K562 (cell line): ENCODE results near the gene ZBTB16. TPM values are rescaled to one million over a fixed set of nuclear protein-coding genes. Genes with fewer than 3 reads are reported as not detected.

Experiments
- CREB1 ChIP-seq, 2 experiments: sonication (generic) in 1 of 2; formaldehyde crosslinking in 1 of 2; IDR thresholded peaks; 2 replicates each; pipeline versions ENCODE4 v1.6.1 to v1.8.0; 2012 to 2022; ENCODE audit warnings: inconsistent platforms in 1 of 2, mild to moderate bottlenecking in 1 of 2, missing genetic modification reagents in 1 of 2, moderate library complexity in 1 of 2
- DPF2 ChIP-seq: fragments of 450-650 bp; IDR thresholded peaks from 2 replicates; pipeline ENCODE4 v1.6.1; 2016
- GTF3C2 ChIP-seq: IDR thresholded peaks from 3 replicates; pipeline ENCODE4 v1.6.1; 2011; ENCODE audit warnings: borderline replicate concordance, mild to moderate bottlenecking, moderate library complexity; ENCODE audit not compliant: insufficient read length; ENCODE audit errors: extremely low read depth
- KDM4B ChIP-seq, 2 experiments: fragments of 450-650 bp in 1 of 2; sonication (generic) in 1 of 2; IDR thresholded peaks; 2 replicates each; pipeline ENCODE4 v1.6.1; 2016 to 2017; ENCODE audit warnings: borderline replicate concordance in 2 of 2, antibody characterized with exemption in 1 of 2, low read depth in 1 of 2, mild to moderate bottlenecking in 1 of 2
- MYBL2 ChIP-seq, 2 experiments: fragments of 450-650 bp in 1 of 2; sonication (generic) in 1 of 2; formaldehyde crosslinking in 1 of 2; IDR thresholded peaks; 2 replicates each; pipeline versions ENCODE4 v1.6.1 to v1.8.1; 2017 to 2022; ENCODE audit warnings: borderline replicate concordance in 1 of 2, inconsistent platforms in 1 of 2, low read depth in 1 of 2, mild to moderate bottlenecking in 1 of 2, missing genetic modification reagents in 1 of 2, moderate library complexity in 1 of 2
- ZNF830 ChIP-seq: fragments of 250-450 bp; sonication (Bioruptor Pico); IDR thresholded peaks from 2 replicates; pipeline ENCODE4 v1.5.0; 2021; ENCODE audit warnings: mild to moderate bottlenecking
- polyA plus RNA-seq, 8 experiments: library from polyadenylated mRNA; depleted of rRNA in 4 of 8; stranded (reverse) in 5 of 8; unstranded in 3 of 8; fragments of >200 nt; fragmentation: Nextera tagmentation in 2 of 8; fragmentation: Illumina TruSeq in 1 of 8; extraction: Ambion mirVana in 2 of 8; extraction: Trizol in 1 of 8; gene quantifications; 2 replicates each; pipeline versions ENCODE4 v1.2.1 to v1.2.3, GENCODE V29; 2011 to 2014; ENCODE audit warnings: inconsistent platforms in 1 of 8, missing spikeins in 1 of 8
- total RNA-seq, 7 experiments: library from RNA; depleted of rRNA in 6 of 7; stranded (reverse); fragments of >200 nt in 6 of 7; fragmentation: Illumina TruSeq in 2 of 7; extraction: Trizol in 2 of 7; gene quantifications; 2 replicates each; pipeline versions ENCODE4 v1.2.1 to v1.2.3, GENCODE V29; 2011 to 2021; ENCODE audit warnings: low replicate concordance in 1 of 7

ZBTB16 gene
- total and polyA plus RNA-seq, 9 of the 15 experiments (the other 6 are each of a cell fraction or from before 2014, with no cell fraction given), result 0.06 to 0.40 (median 0.24) TPM; not detected in 4

- TF ChIP-seq GTF3C2 (no peak), MYBL2 (IDR thresholded peaks at IDR 0.05; ENCODE audit: low read depth) (no peak), MYBL2 (CRISPR knock-in tag; IDR thresholded peaks at IDR 0.05; ENCODE audit: borderline replicate concordance) (no peak), DPF2 (no peak), CREB1 (IDR thresholded peaks at IDR 0.05) (no peak), CREB1 (CRISPR knock-in tag; IDR thresholded peaks at IDR 0.05) (no peak), KDM4B (IDR thresholded peaks at IDR 0.05; ENCODE audit: borderline replicate concordance in 2 of 2, low read depth in 1 of 2) (no peak), ZNF830 (CRISPR knock-in tag) (no peak)
Observed at GRCh38 chr11:114250180-114250579, 190.7 kb downstream of the ZBTB16 start (continued).
